GM20000 (cell line): ENCODE measurements around the gene TBCB.

Source experiments
- DNase-seq: peaks from one replicate; pipeline ENCODE4 v3.0.0; 2012; ENCODE audit warnings: low spot score
- CTCF ChIP-seq: IDR thresholded peaks from 2 replicates; pipeline ENCODE4 v1.5.1; 2012; ENCODE audit warnings: mild to moderate bottlenecking, control low read depth; ENCODE audit errors: extremely low read depth, missing control alignments

TBCB gene

GRCh38 chr19:36151144-36152018, 36.1 kb downstream of the TBCB start:
- TF ChIP-seq CTCF: no peak
- DNase-seq: peak; percentile 42

- no peak for TF ChIP-seq CTCF
Measured at GRCh38 chr19:36152019-36152351, 36.7 kb downstream of the TBCB start.

GRCh38 chr19:36152352-36153091, 37.3 kb downstream of the TBCB start, which contains the start of gene COX7A1:
COX7A1 (minus strand) TSS chr19:36152447; CDS start chr19:36152407, 40 bp downstream.
- no peak for DNase-seq
- no peak for TF ChIP-seq CTCF

More at GRCh38 chr19:36152019-36152351, 36.7 kb downstream of the TBCB start:
- DNase-seq: peak; percentile 46

GRCh38 chr19:36153126-36153525, 37.9 kb downstream of the TBCB start:
- no peak for DNase-seq
- no peak for TF ChIP-seq CTCF

- TF ChIP-seq CTCF: no peak
- no peak for DNase-seq
Measured at GRCh38 chr19:36160821-36161596, 45.7 kb downstream of the TBCB start.

GRCh38 chr19:36163813-36164212, 48.5 kb downstream of the TBCB start:
- no peak for TF ChIP-seq CTCF
- DNase-seq: no peak
